ENCODE results near the gene IL3RA.
"Not testable (repeated sequence)": the region's sequence is repeated elsewhere in the genome, so short reads cannot be mapped to it uniquely, and the experiment has no call there.

IL3RA gene

GRCh38 chrX:1336331-1336943 lies at the start of gene IL3RA:
Gene IL3RA (plus strand): TSS chrX:1336785. CDS start chrX:1341766, 4,981 bp downstream.
- H3K27ac Mint-ChIP-seq, result no peak within 1 kb of the TSS
- peak; percentile 35 for ATAC-seq
- peak within 1 kb of the TSS; percentile 79 for H3K4me3 Mint-ChIP-seq
- peaks cover 6% of the 10 kb centered on the region for H3K9me3 Mint-ChIP-seq
- DNase-seq, result no peak
- H3K4me1 Mint-ChIP-seq, result peaks cover 13% of the 10 kb centered on the region
- H3K36me3 Mint-ChIP-seq (ENCODE audit: low read depth), result peaks cover 3% of the 10 kb centered on the region
- H3K27me3 Mint-ChIP-seq, result peaks cover 14% of the 10 kb centered on the region

GRCh38 chrX:1289535-1289934 lies 47.0 kb upstream of the IL3RA start:
- Mint-ChIP-seq H3K9me3 (peaks cover 8% of the 10 kb centered on the region), H3K27me3 (peaks cover 11% of the 10 kb centered on the region), H3K4me3 (no peak overlapping the region), H3K36me3 (ENCODE audit: low read depth) (peaks cover 7% of the 10 kb centered on the region), H3K4me1 (peaks cover 8% of the 10 kb centered on the region), H3K27ac (peak overlapping the region; percentile 71)
- ATAC-seq (no peak), DNase-seq (no peak)

- Mint-ChIP-seq H3K9me3 (peaks cover 8% of the 10 kb centered on the region), H3K27ac (no peak overlapping the region), H3K4me3 (no peak overlapping the region), H3K36me3 (ENCODE audit: low read depth) (peaks cover 7% of the 10 kb centered on the region), H3K4me1 (peaks cover 8% of the 10 kb centered on the region), H3K27me3 (peaks cover 11% of the 10 kb centered on the region)
- ATAC-seq (no peak), DNase-seq (no peak)
Measured at GRCh38 chrX:1291110-1291740, 45.4 kb upstream of the IL3RA start.

GRCh38 chrX:1292575-1293290 lies 43.9 kb upstream of the IL3RA start:
- Mint-ChIP-seq H3K4me1 (peaks cover 8% of the 10 kb centered on the region), H3K36me3 (ENCODE audit: low read depth) (peaks cover 7% of the 10 kb centered on the region), H3K9me3 (peaks cover 8% of the 10 kb centered on the region), H3K27ac (no peak overlapping the region), H3K27me3 (peaks cover 9% of the 10 kb centered on the region), H3K4me3 (no peak overlapping the region)
- no peak for ATAC-seq
- no peak for DNase-seq

- Mint-ChIP-seq H3K27ac (no peak overlapping the region), H3K4me1 (peaks cover 8% of the 10 kb centered on the region), H3K4me3 (no peak overlapping the region), H3K9me3 (peaks cover 5% of the 10 kb centered on the region), H3K36me3 (ENCODE audit: low read depth) (peaks cover 4% of the 10 kb centered on the region), H3K27me3 (peaks cover 9% of the 10 kb centered on the region)
- DNase-seq (no peak), ATAC-seq (no peak)
Measured at GRCh38 chrX:1294301-1295067, 42.1 kb upstream of the IL3RA start.

GRCh38 chrX:1295550-1295949 lies 41.0 kb upstream of the IL3RA start:
- no peak overlapping the region for H3K4me3 Mint-ChIP-seq
- H3K4me1 Mint-ChIP-seq, result peaks cover 8% of the 10 kb centered on the region
- H3K27me3 Mint-ChIP-seq, result peaks cover 9% of the 10 kb centered on the region
- DNase-seq (no peak), ATAC-seq (no peak)
- H3K9me3 Mint-ChIP-seq, result no peaks in the 10 kb centered on the region
- no peak overlapping the region for H3K27ac Mint-ChIP-seq
- no peaks in the 10 kb centered on the region for H3K36me3 Mint-ChIP-seq (ENCODE audit: low read depth)

- H3K9me3 Mint-ChIP-seq; H3K4me1 Mint-ChIP-seq; H3K27me3 Mint-ChIP-seq; H3K27ac Mint-ChIP-seq; H3K36me3 Mint-ChIP-seq (ENCODE audit: low read depth); ATAC-seq; H3K4me3 Mint-ChIP-seq; DNase-seq: not testable (repeated sequence)
Measured at GRCh38 chrX:1297591-1297990, 39.0 kb upstream of the IL3RA start.

GRCh38 chrX:1300449-1300848 lies 36.1 kb upstream of the IL3RA start:
- Mint-ChIP-seq H3K4me1 (no peaks in the 10 kb centered on the region), H3K9me3 (no peaks in the 10 kb centered on the region), H3K4me3 (no peak overlapping the region), H3K27me3 (no peaks in the 10 kb centered on the region), H3K27ac (no peak overlapping the region), H3K36me3 (ENCODE audit: low read depth) (no peaks in the 10 kb centered on the region)
- no peak for DNase-seq
- no peak for ATAC-seq

- no peaks in the 10 kb centered on the region for H3K36me3 Mint-ChIP-seq (ENCODE audit: low read depth)
- no peak for DNase-seq
- ATAC-seq, result no peak
- H3K9me3 Mint-ChIP-seq, result no peaks in the 10 kb centered on the region
- no peaks in the 10 kb centered on the region for H3K27me3 Mint-ChIP-seq
- no peak overlapping the region for H3K4me3 Mint-ChIP-seq
- no peak overlapping the region for H3K27ac Mint-ChIP-seq
- peaks cover 2% of the 10 kb centered on the region for H3K4me1 Mint-ChIP-seq
Measured at GRCh38 chrX:1305411-1305810, 31.2 kb upstream of the IL3RA start.

GRCh38 chrX:1306909-1307625 lies 29.5 kb upstream of the IL3RA start:
- H3K27ac Mint-ChIP-seq, result no peak overlapping the region
- DNase-seq, result no peak
- H3K27me3 Mint-ChIP-seq, result no peaks in the 10 kb centered on the region
- H3K36me3 Mint-ChIP-seq (ENCODE audit: low read depth), result no peaks in the 10 kb centered on the region
- no peak for ATAC-seq
- H3K9me3 Mint-ChIP-seq, result no peaks in the 10 kb centered on the region
- H3K4me1 Mint-ChIP-seq, result peaks cover 2% of the 10 kb centered on the region
- no peak overlapping the region for H3K4me3 Mint-ChIP-seq

- Mint-ChIP-seq H3K9me3 (no peaks in the 10 kb centered on the region), H3K27me3 (no peaks in the 10 kb centered on the region), H3K4me3 (no peak overlapping the region), H3K4me1 (peaks cover 2% of the 10 kb centered on the region), H3K27ac (peak overlapping the region; percentile 60), H3K36me3 (ENCODE audit: low read depth) (no peaks in the 10 kb centered on the region)
- DNase-seq, result no peak
- peak; percentile 57 for ATAC-seq
Measured at GRCh38 chrX:1307626-1308340, 28.8 kb upstream of the IL3RA start.

GRCh38 chrX:1308476-1308875 lies 28.1 kb upstream of the IL3RA start:
- Mint-ChIP-seq H3K4me3 (no peak overlapping the region), H3K27ac (peak overlapping the region; percentile 60), H3K9me3 (no peaks in the 10 kb centered on the region), H3K27me3 (no peaks in the 10 kb centered on the region), H3K4me1 (peaks cover 2% of the 10 kb centered on the region), H3K36me3 (ENCODE audit: low read depth) (no peaks in the 10 kb centered on the region)
- ATAC-seq (peak; percentile 33), DNase-seq (no peak)

- DNase-seq; H3K36me3 Mint-ChIP-seq (ENCODE audit: low read depth); H3K27me3 Mint-ChIP-seq; H3K4me1 Mint-ChIP-seq; ATAC-seq; H3K9me3 Mint-ChIP-seq; H3K4me3 Mint-ChIP-seq; H3K27ac Mint-ChIP-seq: not testable (repeated sequence)
Measured at GRCh38 chrX:1308917-1309316, 27.7 kb upstream of the IL3RA start.

- ATAC-seq (no peak), DNase-seq (no peak)
- H3K4me1 Mint-ChIP-seq, result peaks cover 7% of the 10 kb centered on the region
- no peak overlapping the region for H3K4me3 Mint-ChIP-seq
- no peak overlapping the region for H3K27ac Mint-ChIP-seq
- H3K27me3 Mint-ChIP-seq, result peaks cover 6% of the 10 kb centered on the region
- H3K9me3 Mint-ChIP-seq, result no peaks in the 10 kb centered on the region
- H3K36me3 Mint-ChIP-seq (ENCODE audit: low read depth), result no peaks in the 10 kb centered on the region
Measured at GRCh38 chrX:1313788-1314187, 22.8 kb upstream of the IL3RA start.

Data from activated naive CD8-positive, alpha-beta T cell treated with anti-CD3 and anti-CD28 coated beads, Interleukin-2, amount 50 U/mL, for 24 hours (primary cell).